HG03457 (cell line): Measurements from ENCODE around the gene IFNGR2.
"Not testable (repeated sequence)": the region's sequence is repeated elsewhere in the genome, so short reads cannot be mapped to it uniquely, and the experiment has no call there.

ENCODE experiments used
- ATAC-seq: cut with Tn5 transposase; IDR thresholded peaks from one replicate; pipeline ENCODE4 v1.9.1; 2021; ENCODE audit warnings: moderate number of reproducible peaks; ENCODE audit not compliant: unreplicated experiment

The IFNGR2 gene

DNA sequence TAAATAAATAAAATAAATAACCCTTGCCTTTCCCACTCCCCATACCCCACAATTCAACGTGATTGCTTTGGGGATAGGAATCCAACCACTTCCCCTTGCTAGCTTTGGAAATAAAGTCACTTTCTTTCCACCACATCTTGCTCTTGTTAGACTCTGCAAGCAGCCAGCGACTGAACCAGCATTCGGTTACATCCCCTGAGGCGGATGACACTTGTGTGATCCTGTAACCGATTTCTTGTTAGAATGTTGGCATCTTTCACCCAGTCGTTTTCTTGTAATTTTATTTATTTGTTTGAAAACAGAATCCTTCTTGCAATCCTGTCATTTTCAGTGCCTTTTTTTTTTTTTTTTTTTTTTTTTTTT lies 1.6 kb upstream of the IFNGR2 start:
- ATAC-seq = no peak

DNA sequence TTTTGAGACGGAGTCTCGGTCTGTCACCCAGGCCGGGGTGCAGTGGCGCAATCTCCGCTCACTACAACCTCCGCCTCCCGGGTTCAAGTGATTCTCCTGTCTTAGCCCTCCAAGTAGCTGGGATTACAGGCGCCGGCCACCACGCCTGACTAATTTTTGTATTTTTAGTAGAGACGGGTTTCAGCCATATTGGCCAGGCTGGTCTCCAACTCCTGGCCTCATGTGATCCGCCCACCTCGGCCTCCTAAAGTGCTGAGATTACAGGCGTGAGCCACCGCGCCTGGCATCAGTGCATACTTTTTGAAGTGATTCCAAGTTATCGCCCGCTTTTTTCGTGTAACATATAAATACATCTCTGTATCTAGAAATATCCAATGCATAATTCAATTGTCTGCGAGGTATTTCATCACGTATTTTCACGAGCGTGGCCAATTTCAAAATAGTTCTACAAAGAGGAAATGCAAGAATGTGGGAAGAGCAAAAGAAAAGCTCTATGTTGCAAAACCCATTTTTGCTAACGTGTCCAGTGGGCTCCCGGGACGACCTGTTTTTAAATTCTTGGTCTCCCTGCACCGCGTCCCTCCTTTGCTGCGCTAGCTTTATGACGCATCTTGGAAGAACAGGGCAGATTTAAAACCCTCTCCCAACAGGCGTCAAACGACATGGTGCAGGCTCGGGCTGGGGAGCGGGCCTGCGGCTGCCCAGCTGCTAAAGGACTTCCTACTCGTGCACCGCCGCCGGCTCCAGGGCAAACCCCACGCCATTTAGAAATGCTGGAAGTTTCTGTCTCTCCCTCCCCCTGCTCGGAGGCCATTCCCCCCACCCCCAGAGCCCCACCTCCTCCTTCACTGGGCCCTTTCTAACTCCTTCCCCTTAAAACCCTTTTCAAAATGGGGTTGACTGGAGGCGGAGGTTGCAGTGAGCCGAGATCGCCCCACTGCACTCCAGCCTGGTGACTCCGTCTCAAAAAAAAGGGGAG lies 923 bp upstream of the IFNGR2 start:
- no peak for ATAC-seq

DNA sequence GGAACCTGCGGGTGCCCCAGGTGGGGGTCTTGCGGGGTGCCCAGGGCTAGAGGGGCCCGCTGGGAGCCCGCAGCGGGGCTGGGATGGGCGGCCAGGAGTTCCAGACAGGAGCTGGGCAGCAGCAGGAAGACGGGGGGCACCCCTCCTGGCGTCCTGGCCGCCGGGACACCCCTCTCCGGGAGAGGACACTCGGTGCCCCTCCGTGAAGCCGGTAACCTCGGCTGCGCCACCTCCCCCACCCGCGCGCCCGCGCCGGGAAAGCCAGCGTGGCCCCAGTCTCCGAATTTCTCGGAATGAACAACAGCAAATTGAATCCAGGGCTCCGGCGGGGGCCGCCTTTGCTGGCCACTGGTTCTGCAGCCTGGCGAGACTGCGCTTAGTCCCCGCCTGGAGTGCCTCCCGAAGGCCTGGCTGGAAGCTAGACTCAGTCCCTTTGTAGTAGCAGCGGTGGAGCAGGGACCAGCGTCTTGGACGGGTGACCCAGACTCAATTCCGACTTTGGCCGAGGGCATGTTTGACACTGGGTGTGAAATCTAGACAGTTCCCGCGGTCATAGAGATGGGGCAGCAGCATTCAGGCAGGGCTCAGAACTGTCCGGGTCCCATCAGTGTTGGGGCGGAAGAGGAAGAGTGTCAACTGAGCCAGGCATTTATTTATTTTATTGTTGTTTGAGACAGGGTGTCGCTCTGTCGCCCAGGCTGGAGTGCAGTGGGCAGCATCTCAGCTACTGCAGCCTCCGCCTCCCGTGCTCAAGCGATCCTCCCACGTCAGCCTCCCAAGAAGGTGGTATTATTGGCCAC lies 773 bp downstream of the IFNGR2 start:
- ATAC-seq = no peak

DNA sequence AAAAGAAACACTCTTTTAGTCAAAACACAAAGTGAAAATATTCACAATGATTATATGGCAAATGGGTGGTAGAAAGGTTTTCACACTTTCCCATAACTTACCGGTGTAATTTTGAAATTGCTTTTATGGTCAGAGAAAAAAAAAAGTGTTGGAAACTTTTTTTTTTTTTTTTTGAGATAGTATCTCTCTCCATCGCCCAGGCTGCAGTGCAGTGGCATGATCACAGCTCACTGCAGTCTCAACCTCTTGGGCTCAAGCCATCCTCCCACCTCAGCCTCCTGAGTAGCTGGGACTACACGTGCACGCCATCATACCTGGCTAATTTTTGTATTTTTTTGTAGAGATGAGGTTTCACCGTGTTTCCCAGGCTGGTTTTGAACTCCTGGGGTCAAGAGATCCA lies 3.3 kb downstream of the IFNGR2 start:
- ATAC-seq = no peak

DNA sequence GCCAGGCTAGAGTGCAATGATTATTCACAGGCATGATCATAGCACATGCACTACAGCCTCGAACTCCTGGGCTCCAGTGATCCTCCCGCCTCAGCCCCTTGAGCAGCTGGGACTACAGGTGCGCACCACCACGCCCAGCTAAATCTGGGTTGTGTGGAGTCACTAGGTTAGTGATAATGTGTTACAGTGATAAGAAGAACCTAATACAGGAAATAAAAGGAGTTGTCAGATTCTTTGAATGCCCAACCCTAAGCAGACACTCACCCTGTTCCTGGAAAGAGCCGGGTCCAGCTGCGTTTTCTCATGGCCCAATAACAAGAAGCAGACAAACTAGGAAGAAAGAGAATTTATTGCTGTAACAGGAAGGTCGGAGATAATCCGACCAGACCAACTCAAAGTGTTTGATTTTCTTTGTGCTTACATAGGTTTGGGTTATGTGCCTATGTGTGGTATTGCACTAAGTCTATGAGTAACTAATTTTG lies 8.8 kb downstream of the IFNGR2 start:
- no peak for ATAC-seq

DNA sequence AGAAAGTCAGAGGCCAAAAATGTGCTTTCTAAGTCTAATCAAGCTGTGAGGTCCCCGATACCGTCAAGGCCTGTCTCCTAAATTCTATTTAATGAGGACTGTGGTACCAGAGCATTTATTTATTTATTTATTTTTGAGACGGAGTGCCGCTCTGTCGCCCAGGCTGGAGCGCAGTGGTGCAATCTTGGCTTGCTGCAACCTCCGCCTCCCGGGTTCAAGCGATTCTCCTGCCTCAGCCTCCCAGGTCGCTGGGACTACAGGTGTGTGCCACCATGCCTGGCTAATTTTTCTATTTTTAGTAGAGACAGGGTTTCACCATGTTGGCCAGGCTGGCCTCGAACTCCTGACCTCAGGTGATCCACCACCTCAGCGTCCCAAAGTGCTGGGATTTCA lies 9.2 kb downstream of the IFNGR2 start:
- not testable (repeated sequence) for ATAC-seq

DNA sequence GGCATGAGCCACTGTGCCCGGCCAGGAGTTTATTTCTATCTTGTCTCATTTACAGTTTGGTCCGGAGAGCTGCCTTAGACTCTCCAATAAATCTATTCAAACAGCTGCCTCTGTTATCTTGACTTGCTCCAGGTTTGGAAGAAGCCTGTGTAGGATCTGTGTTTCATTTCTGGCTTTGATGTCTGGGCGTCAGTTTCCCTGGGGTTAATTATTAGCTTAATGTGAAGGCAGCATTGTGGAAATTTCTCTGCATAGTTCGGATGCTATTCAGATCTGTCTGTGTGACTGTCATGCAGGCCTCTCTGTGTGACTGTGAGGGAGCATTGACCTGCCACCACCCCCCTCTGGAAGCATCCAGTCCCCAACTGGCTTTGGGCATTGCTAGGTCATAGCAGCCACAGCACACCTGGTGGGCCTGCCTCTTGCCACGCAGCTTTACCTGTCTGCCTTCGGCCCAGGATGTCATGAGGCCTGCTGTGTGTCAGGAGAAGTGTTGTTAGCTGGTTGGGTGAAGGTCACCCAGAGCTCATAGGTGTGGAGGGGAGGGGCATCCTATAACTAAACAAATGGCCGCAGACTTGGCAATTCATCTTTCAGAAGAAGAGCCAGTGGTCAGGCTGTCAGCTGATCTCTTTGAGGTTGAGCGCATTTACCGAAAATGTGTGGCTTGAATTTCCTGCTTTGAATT lies 9.8 kb downstream of the IFNGR2 start:
- ATAC-seq = no peak

DNA sequence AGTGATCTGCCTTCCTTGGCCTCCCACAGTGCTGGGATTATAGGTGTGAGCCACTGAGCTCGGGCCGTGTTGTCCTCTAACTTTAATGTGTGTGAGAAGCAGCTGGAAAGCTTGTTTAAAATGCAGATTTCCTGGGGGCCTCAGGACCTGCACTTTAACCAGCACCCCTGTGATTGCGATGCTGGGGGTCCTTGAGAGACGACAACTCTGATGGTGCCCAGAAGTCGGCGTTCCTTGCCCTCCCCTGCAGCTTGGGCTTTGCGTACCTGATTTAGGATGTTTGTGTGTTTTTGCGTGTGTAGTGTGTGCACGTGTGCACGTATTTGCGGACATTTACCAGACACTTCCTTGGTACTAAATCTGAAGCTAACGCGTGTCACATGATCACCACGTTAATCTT lies 10.9 kb downstream of the IFNGR2 start:
- ATAC-seq = no peak

DNA sequence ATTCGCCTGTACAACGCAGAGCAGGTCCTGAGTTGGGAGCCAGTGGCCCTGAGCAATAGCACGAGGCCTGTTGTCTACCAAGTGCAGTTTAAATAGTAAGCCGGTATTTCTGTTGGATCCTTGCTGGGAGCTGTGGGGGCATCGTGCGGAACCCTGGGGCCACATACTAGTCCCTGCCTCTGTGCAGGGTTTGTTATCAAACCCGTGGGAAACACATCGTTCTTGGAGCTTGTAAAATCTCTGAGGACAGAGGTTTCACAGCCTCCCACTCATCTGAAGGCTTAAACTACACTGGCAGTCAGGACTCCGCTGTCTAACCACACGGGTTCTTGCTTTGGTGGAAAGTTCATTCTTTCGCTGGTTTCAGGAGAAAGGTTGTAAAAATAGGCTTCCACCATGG lies 11.7 kb downstream of the IFNGR2 start:
- no peak for ATAC-seq

DNA sequence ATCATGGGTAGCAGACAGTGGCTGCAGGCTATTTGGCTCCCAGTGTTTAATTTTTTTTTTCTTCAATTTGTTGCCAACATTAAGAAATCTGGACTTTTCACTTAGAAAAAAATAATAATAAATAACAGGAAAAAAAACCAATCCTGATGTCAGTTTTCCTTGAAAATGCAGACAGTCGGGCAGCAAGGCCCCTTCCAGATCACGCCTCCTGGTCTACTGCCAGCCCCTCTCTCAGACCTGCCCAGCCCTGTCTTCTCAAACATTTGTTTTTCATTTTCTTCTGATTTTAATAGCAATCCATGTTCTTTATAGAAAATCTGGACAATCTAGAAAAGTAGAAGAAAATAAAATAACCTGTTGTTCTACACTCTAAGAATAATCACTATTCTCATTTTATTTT lies 15.5 kb downstream of the IFNGR2 start:
- no peak for ATAC-seq

DNA sequence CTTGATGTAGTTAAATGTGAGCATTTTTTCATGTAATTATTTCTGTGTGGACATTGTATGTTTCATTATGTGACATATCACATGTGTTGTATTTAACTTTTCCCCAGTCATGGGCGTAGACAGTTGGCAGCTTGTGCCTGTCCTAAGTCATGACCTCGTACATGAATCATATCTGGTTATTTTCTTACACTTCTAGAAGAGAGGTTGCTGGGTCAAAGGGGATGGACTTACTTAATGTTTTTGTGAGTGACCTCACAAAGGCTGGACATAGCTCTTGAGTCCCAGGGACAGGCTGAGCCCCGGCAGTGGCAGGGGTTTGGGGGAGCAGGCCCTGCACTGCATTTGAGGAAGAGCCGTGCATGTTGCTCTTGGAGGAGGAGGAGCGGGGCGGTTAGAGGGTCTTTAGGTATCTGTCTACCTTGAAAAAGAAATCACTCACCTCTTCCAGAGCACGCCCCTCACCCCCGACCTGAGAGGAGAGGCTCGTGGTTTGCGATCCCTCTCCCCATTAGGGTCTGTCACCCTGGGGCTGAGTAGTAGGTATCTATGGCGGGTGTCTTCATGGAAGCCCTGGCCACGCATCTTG lies 16.4 kb downstream of the IFNGR2 start:
- ATAC-seq = no peak

DNA sequence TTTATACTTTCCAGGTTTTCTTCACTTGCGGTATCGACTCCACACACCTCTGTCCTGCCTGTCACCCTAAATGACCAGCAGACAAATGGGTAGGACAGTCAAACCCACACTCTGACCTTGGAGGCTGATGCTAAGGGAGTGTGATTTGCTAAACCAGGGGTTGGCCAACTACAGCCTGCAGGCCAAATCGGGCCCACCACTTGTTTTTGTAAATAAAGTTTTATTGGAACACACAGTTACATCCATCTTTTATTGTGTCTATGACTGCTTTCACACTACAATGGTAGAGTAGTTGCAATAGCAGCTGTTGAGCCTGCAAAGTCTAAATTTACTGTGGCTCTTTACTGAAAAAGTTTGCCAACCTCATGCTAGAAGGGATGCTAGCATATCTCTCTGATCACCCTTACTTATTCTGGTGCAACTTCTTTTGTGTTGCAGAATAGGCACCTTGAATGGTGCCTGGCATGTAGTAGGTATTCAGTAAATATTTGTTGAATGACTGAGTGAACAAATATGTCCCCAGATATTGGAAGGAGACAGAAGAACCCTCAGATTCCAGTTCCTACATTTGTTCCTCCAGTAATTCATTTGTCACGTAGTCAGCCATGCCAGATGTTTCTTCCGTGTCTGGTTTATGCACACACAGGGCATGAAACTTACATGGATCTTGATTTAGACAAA lies 18.6 kb downstream of the IFNGR2 start:
- no peak for ATAC-seq

DNA sequence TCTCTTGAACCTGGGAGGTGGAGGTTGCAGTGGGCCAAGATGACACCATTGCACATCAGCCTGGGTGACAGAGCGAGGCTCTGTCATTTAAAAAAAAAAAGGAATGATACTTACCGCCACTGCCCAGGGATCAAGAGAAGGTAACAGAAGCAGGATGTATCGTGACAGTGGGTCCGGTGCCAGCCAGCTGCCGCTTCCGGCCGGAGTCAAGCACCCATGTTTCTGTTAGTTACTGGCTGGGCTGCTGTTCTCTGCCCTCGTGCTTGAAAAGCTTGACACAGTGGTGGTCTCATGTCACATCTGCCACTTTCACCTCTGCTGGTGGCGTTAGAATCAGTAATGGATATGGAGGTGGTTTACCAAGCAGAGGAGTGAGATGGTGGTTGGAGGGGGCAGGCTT lies 21.0 kb downstream of the IFNGR2 start:
- no peak for ATAC-seq

DNA sequence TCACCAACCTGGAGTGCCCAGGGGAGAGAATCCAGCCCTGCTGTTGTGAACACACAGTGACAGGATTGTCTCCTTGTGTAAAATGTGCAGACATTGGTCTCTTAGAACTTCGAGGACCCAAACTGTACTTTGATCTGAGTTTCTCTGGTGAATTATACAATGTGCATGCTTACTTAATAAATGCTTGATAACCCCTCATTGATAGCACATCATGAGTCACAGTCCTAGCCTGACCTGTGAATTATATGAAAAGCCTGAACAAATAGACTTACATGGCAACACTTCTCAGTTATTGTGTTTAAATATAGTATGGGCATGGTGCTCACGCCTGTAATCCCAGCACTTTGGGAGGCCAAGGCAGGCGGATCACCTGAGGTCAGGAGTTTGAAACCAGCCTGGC lies 22.6 kb downstream of the IFNGR2 start:
- ATAC-seq = no peak

DNA sequence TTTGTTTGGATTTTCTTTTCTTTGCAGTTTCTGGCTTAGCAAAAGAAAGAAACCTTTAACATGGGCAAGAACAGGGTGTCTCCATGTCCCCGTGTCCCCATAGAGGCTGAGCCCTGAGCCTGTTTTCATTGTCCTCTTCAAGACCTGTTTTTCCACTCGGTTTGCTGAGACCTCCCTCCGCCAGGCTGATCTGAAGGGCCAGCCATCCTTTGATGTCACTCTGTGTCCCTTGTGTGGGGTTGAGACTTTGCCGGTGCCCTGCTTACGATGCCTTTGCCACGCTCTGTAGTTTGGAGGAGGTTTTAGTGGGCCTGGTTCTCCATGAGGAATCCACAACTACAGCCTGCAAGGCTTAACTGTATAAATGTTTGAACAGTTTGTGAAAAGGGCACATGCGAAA lies 23.8 kb downstream of the IFNGR2 start:
- no peak for ATAC-seq

DNA sequence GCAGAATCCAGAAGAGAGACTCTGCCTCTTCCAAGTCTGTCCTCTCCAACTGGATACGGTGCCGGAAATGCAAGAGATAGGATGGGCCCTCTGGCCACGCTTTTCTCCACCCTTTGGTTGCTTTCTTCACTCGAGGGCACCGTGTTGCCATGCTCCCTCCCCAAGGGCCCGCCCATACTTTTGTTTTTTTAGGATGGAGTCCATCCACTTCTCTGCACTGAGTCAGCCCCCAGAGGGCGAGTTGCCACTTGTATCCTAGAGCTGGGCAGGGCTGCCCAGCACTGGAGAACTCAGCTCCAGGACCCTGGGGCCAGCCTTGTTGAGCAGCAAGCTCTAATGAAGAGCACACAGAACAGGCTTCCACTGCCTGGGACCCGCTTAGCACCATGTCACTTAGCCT lies 25.5 kb downstream of the IFNGR2 start:
- no peak for ATAC-seq

DNA sequence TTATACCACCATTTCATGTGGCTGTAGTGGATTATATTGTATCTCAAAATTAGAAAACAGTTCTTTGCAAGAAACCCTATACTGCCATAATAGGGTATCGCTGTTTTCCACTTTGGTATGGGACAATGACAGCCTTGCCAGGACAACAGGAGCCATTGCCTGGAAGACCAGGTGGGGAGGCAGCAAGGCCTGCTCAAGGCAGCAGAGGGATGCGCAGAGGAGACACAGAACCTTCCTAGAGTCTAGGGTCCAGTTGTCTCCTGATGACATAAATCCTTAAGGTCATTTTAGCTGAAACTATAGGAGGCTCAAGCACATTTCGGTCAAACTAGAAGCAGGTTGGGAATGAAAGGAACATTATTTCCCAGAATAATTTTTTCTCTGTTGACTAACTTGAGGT lies 27.6 kb downstream of the IFNGR2 start:
- ATAC-seq = no peak

DNA sequence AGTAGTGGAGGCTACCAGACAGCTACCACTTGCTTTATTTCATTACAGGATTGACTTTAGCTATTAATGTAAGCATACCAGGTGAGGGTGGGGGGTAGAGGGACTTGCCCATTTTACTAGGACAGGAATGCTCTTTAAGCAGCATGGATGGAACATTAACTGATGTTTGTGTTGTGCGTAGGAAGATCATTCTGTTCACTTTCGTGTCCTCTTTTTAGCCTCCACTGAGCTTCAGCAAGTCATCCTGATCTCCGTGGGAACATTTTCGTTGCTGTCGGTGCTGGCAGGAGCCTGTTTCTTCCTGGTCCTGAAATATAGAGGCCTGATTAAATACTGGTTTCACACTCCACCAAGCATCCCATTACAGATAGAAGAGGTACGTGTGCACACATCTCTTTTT lies 29.3 kb downstream of the IFNGR2 start:
- ATAC-seq = no peak

DNA sequence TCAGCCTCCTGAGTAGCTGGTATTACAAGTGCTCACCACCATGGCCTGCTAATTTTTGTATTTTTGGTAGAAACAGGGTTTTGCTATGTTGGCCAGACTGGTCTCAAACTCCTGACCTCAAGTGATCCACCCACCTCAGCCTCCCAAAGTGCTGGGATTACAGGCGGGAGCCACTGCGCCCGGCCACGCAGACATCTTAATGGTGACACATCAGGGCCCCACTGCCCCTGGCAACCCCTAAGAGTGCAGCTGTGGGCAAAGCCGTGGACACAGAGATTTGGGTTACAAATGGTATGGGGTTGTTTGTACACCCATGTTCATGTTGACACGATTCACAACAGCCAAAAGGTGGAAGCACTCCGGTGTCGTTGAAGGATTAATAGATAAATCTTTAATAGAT lies 29.8 kb downstream of the IFNGR2 start:
- ATAC-seq = no peak

DNA sequence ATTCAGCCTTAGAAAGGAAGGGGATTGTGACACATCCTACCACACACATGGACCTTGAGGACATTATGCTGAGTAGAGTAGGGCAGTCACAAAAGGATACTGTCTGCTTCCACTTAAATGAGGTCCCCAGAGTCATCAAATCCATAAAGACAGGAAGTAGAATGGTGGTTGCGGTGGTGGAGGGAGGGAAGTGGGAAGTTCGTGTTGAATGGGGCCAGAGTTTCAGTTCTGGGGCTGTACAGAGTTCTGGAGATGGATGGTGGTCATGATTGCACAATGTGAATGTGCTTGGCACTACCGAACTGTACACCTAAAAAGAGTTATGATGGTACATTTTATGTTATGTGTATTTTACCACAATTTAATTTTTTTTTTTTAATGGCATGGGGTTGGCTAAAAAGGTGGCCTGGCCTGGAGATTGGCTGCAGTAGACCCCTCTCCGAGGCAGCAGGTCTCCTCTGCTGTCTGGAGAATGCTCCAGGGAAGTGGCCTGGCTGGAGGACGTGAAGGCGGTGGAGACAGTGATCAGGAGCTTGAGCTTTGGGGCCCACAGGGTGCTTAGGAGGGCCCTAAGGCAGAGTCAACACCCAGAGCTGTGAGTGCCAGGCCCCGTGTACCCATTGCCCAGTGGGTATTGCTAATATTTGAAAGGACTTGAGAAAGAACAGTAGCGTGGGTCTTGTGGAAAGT lies 30.4 kb downstream of the IFNGR2 start:
- ATAC-seq = no peak
